Subcutaneous adipose tissue (tissue), 4 donors: Measurements from ENCODE around the gene PDE2A. TPM values are rescaled to one million over a fixed set of nuclear protein-coding genes. Genes with fewer than 3 reads are reported as not detected.

Experiments used
- total RNA-seq, 4 donors: library from RNA; depleted of rRNA; stranded (reverse); fragments of >200 nt; gene quantifications; one replicate each; pipeline ENCODE4 v1.1.0, GENCODE V29; 2016
- TF ChIP-seq, protein P1 (sequence below): fragments of 450-650 bp; IDR thresholded peaks from one replicate; pipeline ENCODE4 v1.5.1; 2016; ENCODE audit warnings: low read depth, mild to moderate bottlenecking, control low read depth, antibody characterized with exemption, moderate library complexity

PDE2A gene
- total RNA-seq, 4 donors from 2014 or later = 51.2 to 325 (median 74.5) TPM

DNA sequence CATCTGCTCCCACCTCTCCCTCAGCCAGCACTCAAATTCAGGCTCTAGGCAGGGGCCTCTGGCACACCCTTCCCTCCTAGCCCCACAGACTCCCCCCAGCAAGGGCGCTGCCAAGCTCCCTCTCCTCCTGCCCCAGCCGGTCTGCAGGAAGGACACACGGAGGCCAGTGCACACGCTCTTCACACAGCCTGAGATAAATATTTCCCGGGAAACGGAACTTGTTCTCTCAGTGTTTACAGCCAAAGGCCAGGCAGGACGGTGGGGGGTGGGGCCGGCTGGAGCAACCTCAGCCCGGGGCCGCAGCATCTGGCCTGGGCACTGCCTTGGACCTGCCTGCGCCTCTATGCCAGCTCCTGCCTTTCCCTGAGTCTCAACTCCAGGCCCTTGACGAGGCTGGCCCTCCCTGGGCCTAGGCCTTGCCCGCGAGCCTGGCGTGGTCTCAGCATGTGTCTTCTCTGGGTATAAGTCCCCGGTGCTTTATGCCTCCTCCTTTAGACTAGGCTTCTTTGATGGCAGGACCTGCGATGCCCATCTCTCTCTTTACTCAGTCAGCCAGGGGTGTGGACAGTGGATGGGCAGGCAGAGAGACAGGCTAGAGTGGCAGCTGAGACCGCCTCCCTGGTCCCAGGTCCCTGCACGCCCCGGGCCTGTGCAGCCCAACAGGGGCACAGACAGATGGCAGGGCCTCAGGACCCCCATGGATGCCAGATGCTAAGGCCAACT is 48.4 kb downstream of the PDE2A start:
- TF ChIP-seq, protein P1, sequence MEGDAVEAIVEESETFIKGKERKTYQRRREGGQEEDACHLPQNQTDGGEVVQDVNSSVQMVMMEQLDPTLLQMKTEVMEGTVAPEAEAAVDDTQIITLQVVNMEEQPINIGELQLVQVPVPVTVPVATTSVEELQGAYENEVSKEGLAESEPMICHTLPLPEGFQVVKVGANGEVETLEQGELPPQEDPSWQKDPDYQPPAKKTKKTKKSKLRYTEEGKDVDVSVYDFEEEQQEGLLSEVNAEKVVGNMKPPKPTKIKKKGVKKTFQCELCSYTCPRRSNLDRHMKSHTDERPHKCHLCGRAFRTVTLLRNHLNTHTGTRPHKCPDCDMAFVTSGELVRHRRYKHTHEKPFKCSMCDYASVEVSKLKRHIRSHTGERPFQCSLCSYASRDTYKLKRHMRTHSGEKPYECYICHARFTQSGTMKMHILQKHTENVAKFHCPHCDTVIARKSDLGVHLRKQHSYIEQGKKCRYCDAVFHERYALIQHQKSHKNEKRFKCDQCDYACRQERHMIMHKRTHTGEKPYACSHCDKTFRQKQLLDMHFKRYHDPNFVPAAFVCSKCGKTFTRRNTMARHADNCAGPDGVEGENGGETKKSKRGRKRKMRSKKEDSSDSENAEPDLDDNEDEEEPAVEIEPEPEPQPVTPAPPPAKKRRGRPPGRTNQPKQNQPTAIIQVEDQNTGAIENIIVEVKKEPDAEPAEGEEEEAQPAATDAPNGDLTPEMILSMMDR = no peak

DNA sequence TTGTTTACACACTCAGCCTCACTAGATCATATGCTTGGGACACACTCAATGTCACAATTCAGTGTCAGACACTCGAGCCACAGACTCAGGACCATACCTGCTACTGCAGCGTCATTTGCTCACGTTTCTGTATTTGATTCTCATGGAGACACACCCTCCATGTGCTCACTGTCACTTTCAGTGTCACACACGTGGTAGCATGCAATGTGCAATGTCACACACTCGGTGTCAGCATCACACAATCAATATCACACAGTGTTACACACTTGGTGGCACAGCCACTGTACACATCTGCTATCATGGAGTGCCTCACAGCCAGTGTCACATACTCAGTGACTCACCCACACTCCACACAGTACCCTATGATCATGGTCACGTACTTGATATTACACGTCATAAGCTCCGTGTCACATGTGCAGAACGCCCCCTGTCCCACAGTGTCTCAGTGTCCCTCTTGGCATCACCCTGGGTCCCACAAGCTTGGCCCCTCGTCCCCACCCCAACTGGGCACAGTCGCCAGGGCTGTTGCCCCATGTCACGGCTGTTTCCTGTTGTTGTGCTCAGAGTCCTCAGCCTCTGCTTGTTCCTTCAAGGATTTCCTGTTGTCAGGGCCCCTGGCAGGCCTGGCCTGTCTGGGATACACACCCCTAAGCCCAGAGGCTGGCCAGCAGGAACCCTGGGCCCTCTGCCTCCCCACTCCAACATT is 49.6 kb downstream of the PDE2A start:
- TF ChIP-seq, protein P1 = no peak

DNA sequence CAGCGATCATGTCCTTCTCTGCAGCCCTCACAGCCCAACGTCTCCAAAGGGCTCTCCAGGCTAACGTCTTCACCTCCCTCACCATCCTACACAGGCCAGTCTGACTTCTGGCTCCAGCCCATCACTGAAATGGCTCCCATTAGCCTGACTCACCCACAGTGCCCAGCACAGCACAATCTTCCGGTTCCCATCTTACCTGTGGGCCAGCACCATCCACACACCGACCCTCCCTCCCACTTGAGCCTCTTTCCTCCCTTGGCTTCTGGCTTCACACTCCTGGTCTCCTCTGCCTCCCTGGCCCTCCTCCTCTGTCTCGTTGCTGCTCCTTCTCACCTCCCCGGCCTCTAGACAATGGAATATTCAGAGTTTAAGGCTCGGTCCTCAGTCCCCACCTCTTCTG is 51.2 kb downstream of the PDE2A start:
- TF ChIP-seq, protein P1 = no peak

DNA sequence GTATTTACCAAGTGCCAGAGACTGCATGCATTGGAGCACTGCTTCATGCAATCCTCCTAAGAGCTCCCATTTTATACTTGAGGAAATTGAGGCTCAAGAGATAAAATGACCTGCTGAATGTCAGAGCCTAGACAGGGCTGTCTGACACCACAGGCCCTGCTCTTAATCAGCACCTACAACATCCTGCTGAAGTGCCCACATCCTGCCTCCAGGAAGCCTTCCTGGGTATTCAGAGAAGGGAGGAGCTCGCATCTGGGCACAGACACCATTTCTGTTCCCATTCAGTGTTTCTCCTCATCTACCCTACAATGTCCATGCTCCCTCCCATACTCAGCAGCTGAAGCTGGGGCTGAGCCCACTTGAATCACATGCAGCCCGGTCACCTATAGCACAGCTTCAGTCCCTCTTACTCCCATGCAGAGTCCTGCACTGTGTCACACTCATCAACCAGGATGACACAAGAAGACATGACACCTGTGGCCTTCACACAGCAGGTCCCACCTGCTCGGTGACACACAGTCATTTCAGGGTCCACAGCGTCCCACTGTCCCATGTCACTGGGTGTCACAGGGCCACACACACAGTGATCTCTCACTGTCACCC is 53.1 kb downstream of the PDE2A start:
- TF ChIP-seq, protein P1 = no peak

DNA sequence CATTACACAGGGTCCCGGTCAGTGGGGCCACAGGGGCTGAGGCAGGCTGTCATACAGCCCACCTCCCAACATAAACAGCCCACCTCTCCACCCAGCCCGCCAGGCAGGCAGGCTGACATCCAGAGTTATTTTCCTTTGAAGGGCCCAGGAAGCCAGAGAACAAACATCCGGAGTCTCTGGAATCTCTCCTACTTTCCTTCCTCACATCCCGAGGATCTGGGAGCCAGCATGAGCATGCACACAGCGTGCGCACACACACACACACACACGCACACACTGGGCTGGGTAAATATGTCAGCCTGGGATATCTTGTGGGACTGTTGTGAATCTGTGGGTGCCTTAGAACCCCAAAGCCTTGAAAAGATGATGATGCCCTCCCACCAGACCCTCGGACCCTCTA is 55.4 kb downstream of the PDE2A start:
- TF ChIP-seq, protein P1 = no peak

DNA sequence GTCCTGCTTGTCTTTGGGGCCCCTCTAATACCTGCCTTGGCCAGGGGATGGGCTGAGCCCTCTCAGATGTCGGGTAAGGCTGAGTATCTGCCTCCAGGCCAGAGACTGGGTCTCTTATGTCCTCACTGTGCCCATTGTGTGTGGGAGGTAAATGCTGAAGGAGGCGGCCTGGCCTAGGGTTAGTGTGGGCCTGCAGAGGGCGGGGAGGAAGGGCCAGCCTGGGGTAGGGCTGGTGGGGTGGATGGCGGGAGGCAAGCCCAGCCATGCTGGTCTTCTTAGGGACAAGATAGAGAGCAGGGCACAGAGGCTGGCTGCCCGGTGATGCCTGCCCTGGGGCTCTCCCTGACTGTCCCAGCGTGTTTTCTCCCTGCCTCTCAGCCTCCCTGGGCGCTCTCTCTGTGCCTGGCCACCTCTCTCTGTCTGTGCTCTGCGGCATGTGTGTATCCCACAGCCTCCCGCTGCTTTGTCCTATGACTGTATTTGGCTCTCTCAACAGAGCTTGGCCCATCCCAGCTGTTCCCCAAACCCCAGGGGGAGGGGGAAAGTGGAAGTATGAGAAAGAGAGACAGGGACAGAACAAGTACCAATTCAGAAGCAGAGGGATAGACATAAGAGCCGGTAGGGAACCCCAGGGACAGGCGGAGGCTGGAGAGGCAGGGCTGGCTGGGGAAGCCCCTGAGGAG is 57.0 kb downstream of the PDE2A start:
- TF ChIP-seq, protein P1 = no peak

DNA sequence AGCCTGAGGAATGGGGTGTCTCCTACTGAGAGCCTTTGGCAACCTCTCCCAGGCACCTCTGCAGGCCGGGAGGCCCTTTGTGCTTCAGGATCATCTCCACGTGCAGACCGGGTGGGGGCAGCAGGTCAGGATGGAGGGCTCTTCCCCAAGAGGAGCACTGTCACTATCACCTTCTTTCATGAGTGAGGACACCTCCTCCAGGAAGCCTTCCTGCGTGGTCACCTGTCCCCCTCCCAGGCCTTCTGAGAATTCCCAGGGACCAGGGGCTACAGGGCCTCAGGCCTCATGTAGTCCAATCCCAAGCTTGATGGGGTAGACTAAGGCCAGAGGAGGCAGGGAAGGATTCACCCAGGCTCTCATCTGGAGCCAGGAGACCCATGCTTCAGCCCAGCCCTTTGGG is 57.6 kb downstream of the PDE2A start:
- TF ChIP-seq, protein P1 = no peak
